HPDE6-E6E7 (cell line): Measurements from ENCODE around the gene SMIM12.

Source experiments
- DNase-seq: peaks from one replicate; pipeline ENCODE4 v3.0.0; 2011; ENCODE audit warnings: missing footprints; ENCODE audit errors: extremely low spot score

SMIM12 gene

GRCh38 chr1:34874296-34874952 lies 14.9 kb upstream of the SMIM12 start:
- DNase-seq = no peak

DNA sequence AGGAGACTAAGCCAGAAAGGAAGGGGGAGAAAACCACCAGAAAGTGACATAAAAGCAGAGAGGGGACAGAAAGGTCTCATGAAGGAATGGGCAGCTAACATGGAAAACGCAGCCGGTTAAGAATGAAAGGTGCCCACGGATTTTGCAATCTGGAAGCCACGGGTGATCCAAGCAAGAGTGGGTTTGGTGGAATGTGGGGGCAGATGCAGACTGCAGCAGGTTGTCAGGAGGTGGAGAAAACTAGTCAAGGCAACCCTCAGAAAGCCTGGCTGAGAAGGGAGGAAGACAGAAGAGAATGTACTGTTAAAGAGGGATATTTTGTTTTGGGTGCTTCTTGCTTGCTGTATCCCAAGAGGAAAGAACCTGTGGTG lies 12.6 kb upstream of the SMIM12 start:
- DNase-seq = no peak

- DNase-seq = no peak
Observed at GRCh38 chr1:34871443-34872132, 12.0 kb upstream of the SMIM12 start.

DNA sequence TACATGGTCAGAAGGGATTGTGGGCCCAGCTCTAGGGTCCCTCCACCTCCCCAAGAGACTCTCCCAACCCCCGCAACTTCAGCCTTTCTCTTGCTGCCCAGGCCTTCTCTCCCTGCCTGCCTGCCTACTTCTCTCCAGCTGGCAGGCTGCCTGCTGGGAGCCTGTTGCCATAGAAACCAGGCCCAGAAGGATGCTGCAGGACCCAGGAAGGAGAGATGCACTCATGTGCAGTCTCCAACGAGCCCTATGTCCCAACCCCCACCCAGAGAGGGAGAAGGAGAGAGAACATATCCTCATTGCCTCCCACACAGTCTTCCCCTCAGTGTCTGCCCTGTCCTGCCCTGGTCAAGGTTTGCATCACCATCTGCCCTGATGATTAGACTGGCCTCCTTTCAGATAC lies 10.8 kb upstream of the SMIM12 start:
- DNase-seq = no peak

- DNase-seq = no peak
Observed at GRCh38 chr1:34869760-34870159, 10.2 kb upstream of the SMIM12 start.

DNA sequence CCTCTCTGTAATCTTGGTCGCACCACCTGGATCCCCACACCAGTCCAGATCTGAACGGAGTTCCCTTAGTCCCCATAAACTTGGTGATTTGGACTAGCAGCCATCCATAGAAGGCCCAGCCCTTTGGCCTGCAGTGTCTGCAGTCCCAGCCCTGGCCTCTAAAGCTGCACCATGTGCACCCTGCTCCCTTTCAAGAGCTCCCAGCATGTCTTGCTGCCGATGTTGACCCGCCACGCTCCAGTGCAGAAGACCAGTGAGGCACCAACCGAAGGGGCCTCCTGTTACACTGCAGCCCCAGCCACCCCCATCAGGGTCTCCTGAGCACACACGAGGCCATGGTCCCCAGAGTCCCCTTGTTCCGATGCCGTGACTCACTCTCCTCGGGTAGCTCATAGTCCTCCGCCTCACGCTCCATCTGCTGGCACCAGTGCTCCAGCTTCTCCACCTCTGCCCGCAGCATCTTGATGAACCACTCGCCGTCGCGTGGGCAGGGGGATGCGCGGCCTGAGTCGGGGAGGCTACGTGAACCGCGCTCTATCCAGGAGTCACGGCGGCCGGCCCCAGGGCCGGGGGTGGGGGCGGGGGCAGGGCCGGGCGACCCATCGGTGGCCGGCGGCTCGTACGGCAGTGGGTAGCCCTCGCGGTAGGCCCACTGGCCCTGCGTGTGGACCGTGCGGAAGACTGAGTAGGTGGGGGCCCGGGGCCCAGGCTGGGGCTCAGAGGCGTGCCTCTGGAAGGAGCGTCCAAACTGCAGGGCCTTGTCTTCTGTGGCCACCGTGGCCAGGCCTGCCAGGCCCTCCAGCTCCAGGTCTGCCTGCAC lies 8.9 kb upstream of the SMIM12 start:
- no peak for DNase-seq

DNA sequence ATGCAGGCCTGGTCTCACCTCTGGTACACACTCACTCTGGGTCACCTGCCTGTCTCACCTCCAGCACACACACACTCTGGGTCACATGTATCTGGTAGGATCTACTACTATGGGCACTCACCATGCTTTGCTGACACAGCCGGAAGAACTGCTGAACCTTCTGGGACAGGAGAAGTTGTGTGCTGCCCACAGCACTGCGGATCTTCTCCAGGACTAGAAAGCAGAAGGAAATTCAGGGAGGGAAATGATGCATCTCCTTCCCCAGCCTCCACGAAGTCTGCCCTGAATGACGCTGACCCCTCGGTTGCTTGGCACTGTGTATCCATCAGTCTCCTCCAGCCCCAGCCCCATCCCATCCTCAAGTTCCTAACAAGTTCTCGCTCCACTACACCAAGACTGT lies 7.9 kb upstream of the SMIM12 start:
- no peak for DNase-seq

DNA sequence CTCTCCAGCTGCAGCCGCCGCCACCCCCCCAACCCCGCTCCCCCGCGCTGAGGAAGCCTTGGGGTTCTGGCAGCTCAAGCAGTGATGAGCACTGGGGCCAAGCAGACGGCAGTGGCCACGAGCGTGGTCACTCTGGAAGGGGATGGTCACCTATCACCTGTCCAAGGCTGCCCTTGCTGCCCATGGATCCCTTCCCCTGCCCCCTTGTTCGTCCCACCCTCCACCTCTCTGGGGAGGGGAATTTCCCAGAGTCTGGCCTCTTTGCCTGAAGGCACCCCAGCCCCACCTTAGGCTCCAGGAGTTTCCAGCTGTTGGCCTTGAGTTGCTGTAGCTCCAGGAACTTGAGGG lies 7.2 kb upstream of the SMIM12 start:
- no peak for DNase-seq

DNA sequence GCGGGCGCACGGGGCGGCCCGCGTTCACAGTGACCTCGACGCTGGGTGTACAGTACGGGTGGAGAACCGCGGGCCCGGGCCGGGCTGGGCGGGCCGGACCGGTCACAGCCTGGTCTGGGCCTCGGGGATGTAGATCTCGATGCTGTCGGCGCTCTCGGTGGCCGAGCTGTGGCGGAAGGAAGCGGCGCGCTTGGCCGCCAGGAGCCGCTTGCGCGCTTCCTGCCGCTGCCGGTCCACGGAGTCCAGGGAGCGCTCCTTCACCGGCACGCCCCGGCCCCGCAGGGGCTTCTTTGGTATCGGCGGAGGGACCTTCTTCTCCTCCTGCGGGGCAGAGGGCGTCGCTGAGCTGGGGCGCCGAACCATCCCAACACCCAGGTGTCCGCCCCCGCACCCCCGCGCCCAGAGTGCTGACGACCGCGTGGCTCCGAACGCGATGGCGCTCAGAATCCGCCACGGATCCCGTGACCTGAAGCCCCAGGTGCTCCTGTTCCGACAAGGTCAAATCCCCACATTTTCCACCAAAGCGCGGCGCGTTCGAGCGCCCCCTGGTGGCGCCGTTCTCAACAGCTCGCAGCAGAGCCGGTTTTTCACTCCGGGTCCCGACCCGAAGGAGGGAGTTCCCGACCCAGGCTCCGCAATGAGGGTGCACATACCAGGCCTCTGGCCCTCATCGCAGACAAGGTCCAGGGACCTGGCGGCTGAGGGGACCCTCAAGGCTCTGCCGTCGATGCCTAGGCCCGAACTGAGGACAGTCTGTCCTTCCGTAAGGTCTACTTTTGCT lies 6.6 kb upstream of the SMIM12 start:
- DNase-seq = peak; percentile 74

GRCh38 chr1:34865573-34865972 lies 6.0 kb upstream of the SMIM12 start:
- DNase-seq = no peak

DNA sequence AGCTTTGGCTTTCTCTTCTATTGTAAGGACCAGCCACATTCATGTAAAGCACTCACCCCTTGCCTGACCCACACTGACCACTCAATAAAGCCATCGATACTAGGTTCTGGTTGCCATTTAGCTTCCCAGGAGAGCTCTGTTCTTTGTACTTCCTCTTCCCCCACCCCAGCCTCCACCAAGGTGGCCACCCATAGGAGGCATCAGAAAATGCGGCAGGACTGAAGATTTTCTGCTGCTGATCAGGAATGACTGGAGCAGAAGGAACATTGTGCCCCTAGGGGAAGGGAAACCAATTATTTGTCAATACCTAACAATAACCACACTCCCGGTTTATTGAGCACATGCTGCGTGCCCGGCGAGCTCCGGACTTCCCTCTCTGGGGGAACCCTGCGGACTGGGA lies 5.2 kb upstream of the SMIM12 start:
- DNase-seq = no peak

DNA sequence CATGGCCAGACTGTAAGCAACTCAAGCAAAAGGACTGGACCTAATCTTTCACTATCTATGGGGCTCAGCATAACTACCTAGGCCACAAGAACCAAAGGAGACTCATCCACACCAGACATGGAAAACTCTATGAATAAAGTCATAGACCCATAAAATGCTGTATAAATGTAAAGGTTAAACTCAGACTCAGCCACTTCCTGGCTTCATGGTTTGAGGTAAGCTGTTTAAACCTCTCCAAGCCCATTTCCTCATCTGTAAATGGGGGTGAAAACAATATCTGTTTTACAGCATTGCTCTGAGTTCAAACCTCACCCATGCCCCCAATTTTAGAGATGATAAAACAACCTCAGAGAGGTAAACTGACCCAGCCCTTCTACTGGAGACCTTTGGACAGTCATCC lies 4.0 kb upstream of the SMIM12 start:
- DNase-seq = no peak

- peak; percentile 25 for DNase-seq
Observed at GRCh38 chr1:34858901-34859445, 576 bp downstream of the SMIM12 start.

- DNase-seq = no peak
Observed at GRCh38 chr1:34856697-34857096, 2.9 kb downstream of the SMIM12 start.

GRCh38 chr1:34852677-34853217 lies 6.8 kb downstream of the SMIM12 start:
- DNase-seq = peak; percentile 95

DNA sequence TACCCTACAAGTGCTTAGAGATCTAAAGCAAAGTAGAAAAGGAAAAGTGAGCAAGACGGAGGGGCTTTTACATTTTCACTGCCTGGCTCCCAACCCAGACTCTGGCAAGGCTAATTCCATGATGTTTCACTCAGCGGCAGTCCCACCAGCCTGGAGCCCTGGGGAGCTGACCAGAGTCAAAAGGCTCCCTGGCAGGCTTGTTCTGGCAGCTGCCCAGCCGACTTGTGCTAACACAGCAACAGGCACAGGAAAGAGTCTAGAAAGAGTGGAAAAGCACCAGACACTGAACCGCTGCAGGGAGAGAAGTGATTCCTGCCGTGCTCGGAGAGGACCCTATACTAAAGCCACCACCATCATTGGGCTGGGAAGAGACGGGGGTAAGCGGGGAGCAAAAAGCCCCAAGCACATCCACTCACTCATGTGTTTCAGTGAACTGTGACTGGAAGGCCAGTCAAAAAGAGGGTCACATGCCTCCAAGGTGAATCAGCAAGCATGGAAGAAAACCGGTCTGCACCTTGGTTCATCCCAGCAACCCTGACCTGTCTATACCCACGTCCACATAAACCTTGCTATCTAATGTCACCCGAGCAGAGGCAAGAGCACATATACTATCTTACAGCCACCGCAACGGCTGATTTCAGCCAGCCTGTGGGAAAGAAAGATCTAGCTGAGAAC lies 8.0 kb downstream of the SMIM12 start:
- peak; percentile 58 for DNase-seq

GRCh38 chr1:34850382-34850781 lies 9.2 kb downstream of the SMIM12 start:
- DNase-seq = no peak

- no peak for DNase-seq
Observed at GRCh38 chr1:34847094-34847493, 12.5 kb downstream of the SMIM12 start.

GRCh38 chr1:34846265-34846664 lies 13.3 kb downstream of the SMIM12 start:
- no peak for DNase-seq

DNA sequence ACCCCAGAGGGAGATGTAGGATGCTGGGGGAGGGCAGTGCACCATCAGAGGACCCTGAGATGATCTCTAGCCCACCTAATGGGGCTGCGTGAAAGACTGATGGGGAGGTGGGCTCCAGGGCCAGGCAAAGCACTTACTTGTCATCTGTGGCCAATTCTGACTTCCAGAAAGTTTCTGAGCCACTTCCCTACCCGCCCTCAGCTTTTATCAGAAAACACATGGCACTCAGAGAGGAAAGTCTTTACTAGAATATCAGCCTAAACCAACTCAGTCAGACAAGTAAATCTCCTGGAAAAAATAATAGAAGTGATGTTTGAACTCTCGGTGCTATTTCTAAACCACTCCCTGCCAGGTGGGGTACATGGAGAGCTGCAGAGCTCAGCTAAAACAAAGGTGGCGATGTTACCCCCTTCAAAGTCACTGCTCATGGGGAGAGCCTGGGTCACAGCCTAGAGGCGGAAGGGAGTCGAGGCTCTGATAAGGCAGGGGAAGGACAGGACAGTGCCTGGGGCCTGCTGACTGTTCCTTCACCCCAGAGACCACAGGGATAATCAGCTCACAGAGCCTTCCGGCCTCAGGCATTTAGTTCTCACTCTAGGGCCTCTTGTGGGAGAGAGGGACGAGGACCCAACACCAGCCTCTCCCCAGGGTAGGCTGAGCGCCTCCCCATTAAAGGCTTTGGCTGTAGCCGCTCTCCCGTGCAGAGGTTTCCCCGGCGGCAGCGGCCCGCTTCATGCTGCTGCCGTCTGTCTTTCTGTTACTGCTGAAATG lies 14.2 kb downstream of the SMIM12 start:
- DNase-seq = no peak
